Small intestine (tissue), 7 donors: ENCODE measurements around the gene TBKBP1. TPM values are rescaled to one million over a fixed set of nuclear protein-coding genes. Genes with fewer than 3 reads are reported as not detected.

Experiments
- DNase-seq, 2 donors: peaks; one replicate each; pipeline versions ENCODE4 v3.0.0 to v3.0.0-alpha.2; 2013
- FAIRE-seq: peaks from 2 replicates; lab custom pipeline; 2012; peaks lifted over from hg19 to GRCh38; lab: Jason Lieb, UNC
- H3K27ac ChIP-seq, 3 donors: one replicate each; pipeline ENCODE4 v1.5.1; 2013; ENCODE audit warnings: low read length in 2 of 3, mild to moderate bottlenecking in 2 of 3, control low read depth in 1 of 3, inconsistent platforms in 1 of 3, low read depth in 1 of 3, moderate library complexity in 1 of 3
- H3K27me3 ChIP-seq, 3 donors: one replicate each; pipeline ENCODE4 v1.6.1; 2013; ENCODE audit warnings: low read length in 3 of 3, inconsistent platforms in 1 of 3; ENCODE audit not compliant: control insufficient read depth in 3 of 3, insufficient read depth in 3 of 3
- H3K36me3 ChIP-seq, 3 donors: one replicate each; pipeline ENCODE4 v1.6.1; 2013; ENCODE audit warnings: low read length in 3 of 3, inconsistent platforms in 1 of 3, low read depth in 1 of 3, mild to moderate bottlenecking in 1 of 3, moderate library complexity in 1 of 3; ENCODE audit not compliant: control insufficient read depth in 3 of 3, insufficient read depth in 2 of 3
- H3K4me1 ChIP-seq, 3 donors: one replicate each; pipeline ENCODE4 v1.6.1; 2013; ENCODE audit warnings: low read length in 2 of 3, inconsistent platforms in 1 of 3, low read depth in 1 of 3, mild to moderate bottlenecking in 1 of 3, moderate library complexity in 1 of 3; ENCODE audit not compliant: control insufficient read depth in 3 of 3, insufficient read depth in 2 of 3
- H3K4me3 ChIP-seq, 3 donors: one replicate each; pipeline ENCODE4 v1.5.1; 2013; ENCODE audit warnings: low read length in 3 of 3, control low read depth in 1 of 3, inconsistent platforms in 1 of 3, low read depth in 1 of 3, mild to moderate bottlenecking in 1 of 3, moderate library complexity in 1 of 3
- H3K9me3 ChIP-seq, 2 donors: one replicate each; pipeline ENCODE4 v1.6.1; 2013; ENCODE audit warnings: low read depth in 1 of 2, low read length in 1 of 2; ENCODE audit not compliant: control insufficient read depth in 2 of 2, insufficient read depth in 1 of 2
- WGBS, 3 donors: extraction: QIAGEN DNeasy Blood & Tissue Kit; methylation state at CpG; one replicate each; pipeline ENCODE4 v1.1.7; 2013; 5-methylcytosine and 5-hydroxymethylcytosine counted together
- polyA plus RNA-seq, 4 donors: library from polyadenylated mRNA; stranded (reverse) in 3 of 4; unstranded in 1 of 4; fragments of 200-250 nt in 3 of 4; fragments of 120-200 nt in 1 of 4; gene quantifications; one replicate each; pipeline versions ENCODE4 v1.2.1 to v1.2.3, GENCODE V29; 2013
- donor health status: healthy with polysubstance abuse.
- donor health status: control.
- donor health status: control.
- donor health status: Bipolar disorder and iron deficiency.
- donor health status: healthy.

The TBKBP1 gene
- polyA plus RNA-seq, 4 donors, result 0.22 to 7.5 (median 4.5) TPM

GRCh38 chr17:47717979-47718621 is 24.1 kb downstream of the TBKBP1 start:
- FAIRE-seq, result no peak
- DNase-seq, result no peak
- WGBS, 3 donors, result 11 to 27% (median 16%) methylated on average over 9 of the region's 9 CpGs
- no peak overlapping the region for H3K4me3 ChIP-seq
- no peaks in the 10 kb centered on the region for H3K36me3 ChIP-seq
- H3K27ac ChIP-seq, result no peak overlapping the region
- H3K27me3 ChIP-seq, result peaks cover 0 to 68% (median 14%) of the 10 kb centered on the region in 3 donors
- no peaks in the 10 kb centered on the region for H3K4me1 ChIP-seq
- H3K9me3 ChIP-seq, result peaks cover 0 to 8% of the 10 kb centered on the region in 2 donors

GRCh38 chr17:47718634-47719405 is 24.9 kb downstream of the TBKBP1 start:
- Histone ChIP-seq H3K9me3 (peaks cover 0 to 8% of the 10 kb centered on the region in 2 donors), H3K27ac (no peak overlapping the region), H3K36me3 (no peaks in the 10 kb centered on the region), H3K4me1 (no peaks in the 10 kb centered on the region), H3K4me3 (no peak overlapping the region), H3K27me3 (peaks cover 0 to 66% (median 14%) of the 10 kb centered on the region in 3 donors)
- no peak for FAIRE-seq
- DNase-seq, result no peak
- 45 to 56% (median 50%) methylated on average over 8 of the region's 8 CpGs for WGBS, 3 donors

GRCh38 chr17:47719411-47720152 is 25.6 kb downstream of the TBKBP1 start:
- Histone ChIP-seq H3K27ac (no peak overlapping the region), H3K27me3 (peaks cover 0 to 74% (median 14%) of the 10 kb centered on the region in 3 donors), H3K4me1 (no peaks in the 10 kb centered on the region), H3K9me3 (peaks cover 0 to 8% of the 10 kb centered on the region in 2 donors), H3K36me3 (no peaks in the 10 kb centered on the region), H3K4me3 (no peak overlapping the region)
- DNase-seq, result no peak
- FAIRE-seq, result no peak
- 48 to 58% (median 56%) methylated on average over 9 of the region's 9 CpGs for WGBS, 3 donors

- 35 to 54% (median 46%) methylated on average over 11 of the region's 11 CpGs for WGBS, 3 donors
- Histone ChIP-seq H3K4me3 (no peak overlapping the region), H3K27me3 (peaks cover 0 to 80% (median 14%) of the 10 kb centered on the region in 3 donors), H3K27ac (no peak overlapping the region), H3K9me3 (peaks cover 0 to 8% of the 10 kb centered on the region in 2 donors), H3K36me3 (no peaks in the 10 kb centered on the region), H3K4me1 (no peaks in the 10 kb centered on the region)
- DNase-seq, result no peak
- no peak for FAIRE-seq
Measured at GRCh38 chr17:47720196-47720595, 26.2 kb downstream of the TBKBP1 start.

- Histone ChIP-seq H3K9me3 (peaks cover 0 to 8% of the 10 kb centered on the region in 2 donors), H3K4me3 (no peak overlapping the region), H3K27ac (no peak overlapping the region), H3K36me3 (no peaks in the 10 kb centered on the region), H3K4me1 (no peaks in the 10 kb centered on the region), H3K27me3 (peaks cover 0 to 76% (median 14%) of the 10 kb centered on the region in 3 donors)
- WGBS, 3 donors, result 10 to 12% (median 11%) methylated on average over 36 of the region's 36 CpGs
- DNase-seq, result no peak
- no peak for FAIRE-seq
Measured at GRCh38 chr17:47720754-47721533, 27.0 kb downstream of the TBKBP1 start.

- FAIRE-seq (no peak), DNase-seq (no peak)
- no peak overlapping the region for H3K4me3 ChIP-seq
- peaks cover 0 to 8% of the 10 kb centered on the region in 2 donors for H3K9me3 ChIP-seq
- peaks cover 0 to 72% (median 14%) of the 10 kb centered on the region in 3 donors for H3K27me3 ChIP-seq
- no peaks in the 10 kb centered on the region for H3K4me1 ChIP-seq
- 25 to 43% (median 43%) methylated on average over 8 of the region's 8 CpGs for WGBS, 3 donors
- H3K36me3 ChIP-seq, result no peaks in the 10 kb centered on the region
- H3K27ac ChIP-seq, result no peak overlapping the region
Measured at GRCh38 chr17:47721725-47722124, 27.8 kb downstream of the TBKBP1 start.

- FAIRE-seq (no peak), DNase-seq (no peak)
- peaks cover 0 to 69% (median 14%) of the 10 kb centered on the region in 3 donors for H3K27me3 ChIP-seq
- WGBS, 3 donors, result 76 to 83% (median 81%) methylated on average over 2 of the region's 2 CpGs
- no peaks in the 10 kb centered on the region for H3K4me1 ChIP-seq
- H3K36me3 ChIP-seq, result no peaks in the 10 kb centered on the region
- H3K9me3 ChIP-seq, result peaks cover 0 to 8% of the 10 kb centered on the region in 2 donors
- no peak overlapping the region for H3K27ac ChIP-seq
- H3K4me3 ChIP-seq, result no peak overlapping the region
Measured at GRCh38 chr17:47724705-47725104, 30.7 kb downstream of the TBKBP1 start.
